Measurements from ENCODE around the gene ZNF573. TPM values are rescaled to one million over a fixed set of nuclear protein-coding genes. Genes with fewer than 3 reads are reported as not detected.
"Not testable (repeated sequence)": the region's sequence is repeated elsewhere in the genome, so short reads cannot be mapped to it uniquely, and the experiment has no call there.

The ZNF573 gene
- total and polyA plus RNA-seq, 2 donors: 1.8 to 7.4 TPM

GRCh38 chr19:37778613-37779126 lies 716 bp downstream of the ZNF573 start:
- WGBS: 18% methylated on average over 7 of the region's 7 CpGs
- peak in 1 of 9 donors; percentile 61 for DNase-seq (ENCODE audit: low read depth in 6 of 9, low spot score in 9 of 9)

GRCh38 chr19:37770985-37771384 lies 8.4 kb downstream of the ZNF573 start:
- H3K27me3 ChIP-seq (ENCODE audit: control insufficient read depth in 2 of 2, insufficient read depth in 1 of 2, low read length in 1 of 2): no peaks in the 10 kb centered on the region
- H3K4me1 ChIP-seq (ENCODE audit: control insufficient read depth in 2 of 2, insufficient read depth in 2 of 2, low read length in 2 of 2): no peaks in the 10 kb centered on the region
- no peak for DNase-seq (ENCODE audit: low read depth in 6 of 9, low spot score in 9 of 9)
- no peak overlapping the region for H3K27ac ChIP-seq (ENCODE audit: low read depth in 1 of 2, low read length in 1 of 2)
- no peak overlapping the region for H3K4me3 ChIP-seq (ENCODE audit: low read length in 2 of 2)
- H3K36me3 ChIP-seq (ENCODE audit: control insufficient read depth in 2 of 2, insufficient read depth in 2 of 2, low read length in 1 of 2): peaks cover 3 to 16% of the 10 kb centered on the region in 2 donors
- no peaks in the 10 kb centered on the region for H3K9me3 ChIP-seq (ENCODE audit: control insufficient read depth in 2 of 2, insufficient read depth in 1 of 2, low read length in 1 of 2)
- WGBS: 95% methylated on average over 1 of the region's 1 CpG

More at GRCh38 chr19:37778613-37779126, 716 bp downstream of the ZNF573 start:
- Histone ChIP-seq H3K4me1 (ENCODE audit: control insufficient read depth in 2 of 2, insufficient read depth in 2 of 2, low read length in 2 of 2) (peaks cover 0 to 3% of the 10 kb centered on the region in 2 donors), H3K9me3 (ENCODE audit: control insufficient read depth in 2 of 2, insufficient read depth in 1 of 2, low read length in 1 of 2) (peaks cover 0 to 1% of the 10 kb centered on the region in 2 donors), H3K36me3 (ENCODE audit: control insufficient read depth in 2 of 2, insufficient read depth in 2 of 2, low read length in 1 of 2) (no peaks in the 10 kb centered on the region), H3K4me3 (ENCODE audit: low read length in 2 of 2) (peak overlapping the region; percentile 71 to 82), H3K27me3 (ENCODE audit: control insufficient read depth in 2 of 2, insufficient read depth in 1 of 2, low read length in 1 of 2) (no peaks in the 10 kb centered on the region), H3K27ac (ENCODE audit: low read depth in 1 of 2, low read length in 1 of 2) (peak overlapping the region; percentile 90 to 94)

- H3K9me3 ChIP-seq (ENCODE audit: control insufficient read depth in 2 of 2, insufficient read depth in 1 of 2, low read length in 1 of 2): no peaks in the 10 kb centered on the region
- peaks cover 0 to 11% of the 10 kb centered on the region in 2 donors for H3K36me3 ChIP-seq (ENCODE audit: control insufficient read depth in 2 of 2, insufficient read depth in 2 of 2, low read length in 1 of 2)
Measured at GRCh38 chr19:37763488-37763887, 15.9 kb downstream of the ZNF573 start.

GRCh38 chr19:37757683-37758082 lies 21.7 kb downstream of the ZNF573 start:
- H3K4me1 ChIP-seq (ENCODE audit: control insufficient read depth in 2 of 2, insufficient read depth in 2 of 2, low read length in 2 of 2); DNase-seq (ENCODE audit: low read depth in 6 of 9, low spot score in 9 of 9); H3K9me3 ChIP-seq (ENCODE audit: control insufficient read depth in 2 of 2, insufficient read depth in 1 of 2, low read length in 1 of 2); H3K4me3 ChIP-seq (ENCODE audit: low read length in 2 of 2); H3K36me3 ChIP-seq (ENCODE audit: control insufficient read depth in 2 of 2, insufficient read depth in 2 of 2, low read length in 1 of 2); H3K27me3 ChIP-seq (ENCODE audit: control insufficient read depth in 2 of 2, insufficient read depth in 1 of 2, low read length in 1 of 2); H3K27ac ChIP-seq (ENCODE audit: low read depth in 1 of 2, low read length in 1 of 2): not testable (repeated sequence)
- WGBS: 92% methylated on average over 4 of the region's 4 CpGs

More at GRCh38 chr19:37763488-37763887, 15.9 kb downstream of the ZNF573 start:
- Histone ChIP-seq H3K4me1 (ENCODE audit: control insufficient read depth in 2 of 2, insufficient read depth in 2 of 2, low read length in 2 of 2) (no peaks in the 10 kb centered on the region), H3K4me3 (ENCODE audit: low read length in 2 of 2) (no peak overlapping the region), H3K27ac (ENCODE audit: low read depth in 1 of 2, low read length in 1 of 2) (no peak overlapping the region), H3K27me3 (ENCODE audit: control insufficient read depth in 2 of 2, insufficient read depth in 1 of 2, low read length in 1 of 2) (no peaks in the 10 kb centered on the region)
- DNase-seq (ENCODE audit: low read depth in 6 of 9, low spot score in 9 of 9): no peak
- 98% methylated on average over 1 of the region's 1 CpG for WGBS

GRCh38 chr19:37738371-37738770 lies 41.0 kb downstream of the ZNF573 start:
- Histone ChIP-seq H3K9me3 (ENCODE audit: control insufficient read depth in 2 of 2, insufficient read depth in 1 of 2, low read length in 1 of 2) (peaks cover 6 to 13% of the 10 kb centered on the region in 2 donors), H3K27ac (ENCODE audit: low read depth in 1 of 2, low read length in 1 of 2) (no peak overlapping the region), H3K27me3 (ENCODE audit: control insufficient read depth in 2 of 2, insufficient read depth in 1 of 2, low read length in 1 of 2) (no peaks in the 10 kb centered on the region), H3K36me3 (ENCODE audit: control insufficient read depth in 2 of 2, insufficient read depth in 2 of 2, low read length in 1 of 2) (peaks cover 4 to 7% of the 10 kb centered on the region in 2 donors), H3K4me1 (ENCODE audit: control insufficient read depth in 2 of 2, insufficient read depth in 2 of 2, low read length in 2 of 2) (no peaks in the 10 kb centered on the region), H3K4me3 (ENCODE audit: low read length in 2 of 2) (no peak overlapping the region)
- DNase-seq (ENCODE audit: low read depth in 6 of 9, low spot score in 9 of 9): no peak
- 79% methylated on average over 5 of the region's 5 CpGs for WGBS

- peak in 1 of 9 donors; percentile 19 for DNase-seq (ENCODE audit: low read depth in 6 of 9, low spot score in 9 of 9)
- no peaks in the 10 kb centered on the region for H3K4me1 ChIP-seq (ENCODE audit: control insufficient read depth in 2 of 2, insufficient read depth in 2 of 2, low read length in 2 of 2)
- no peaks in the 10 kb centered on the region for H3K27me3 ChIP-seq (ENCODE audit: control insufficient read depth in 2 of 2, insufficient read depth in 1 of 2, low read length in 1 of 2)
- WGBS: 96% methylated on average over 2 of the region's 2 CpGs
- no peaks in the 10 kb centered on the region for H3K9me3 ChIP-seq (ENCODE audit: control insufficient read depth in 2 of 2, insufficient read depth in 1 of 2, low read length in 1 of 2)
- peak overlapping the region in 1 of 2 donors; percentile 12 for H3K27ac ChIP-seq (ENCODE audit: low read depth in 1 of 2, low read length in 1 of 2)
- no peaks in the 10 kb centered on the region for H3K36me3 ChIP-seq (ENCODE audit: control insufficient read depth in 2 of 2, insufficient read depth in 2 of 2, low read length in 1 of 2)
- H3K4me3 ChIP-seq (ENCODE audit: low read length in 2 of 2): no peak overlapping the region
Measured at GRCh38 chr19:37725181-37725580, 54.2 kb downstream of the ZNF573 start.

- H3K27me3 ChIP-seq (ENCODE audit: control insufficient read depth in 2 of 2, insufficient read depth in 1 of 2, low read length in 1 of 2): no peaks in the 10 kb centered on the region
- no peak overlapping the region for H3K27ac ChIP-seq (ENCODE audit: low read depth in 1 of 2, low read length in 1 of 2)
- peaks cover 0 to 3% of the 10 kb centered on the region in 2 donors for H3K4me1 ChIP-seq (ENCODE audit: control insufficient read depth in 2 of 2, insufficient read depth in 2 of 2, low read length in 2 of 2)
- no peaks in the 10 kb centered on the region for H3K36me3 ChIP-seq (ENCODE audit: control insufficient read depth in 2 of 2, insufficient read depth in 2 of 2, low read length in 1 of 2)
- H3K9me3 ChIP-seq (ENCODE audit: control insufficient read depth in 2 of 2, insufficient read depth in 1 of 2, low read length in 1 of 2): no peaks in the 10 kb centered on the region
- no peak for DNase-seq (ENCODE audit: low read depth in 6 of 9, low spot score in 9 of 9)
- WGBS: 10% methylated on average over 8 of the region's 8 CpGs
- peak overlapping the region; percentile 69 to 93 for H3K4me3 ChIP-seq (ENCODE audit: low read length in 2 of 2)
Measured at GRCh38 chr19:37719927-37720265, 59.5 kb downstream of the ZNF573 start.

- H3K27ac ChIP-seq (ENCODE audit: low read depth in 1 of 2, low read length in 1 of 2): peak within 1 kb of the TSS; percentile 41 to 82
- H3K9me3 ChIP-seq (ENCODE audit: control insufficient read depth in 2 of 2, insufficient read depth in 1 of 2, low read length in 1 of 2): no peaks in the 10 kb centered on the region
- DNase-seq (ENCODE audit: low read depth in 6 of 9, low spot score in 9 of 9): peak; percentile 54 to 88 (median 69)
- no peaks in the 10 kb centered on the region for H3K36me3 ChIP-seq (ENCODE audit: control insufficient read depth in 2 of 2, insufficient read depth in 2 of 2, low read length in 1 of 2)
- WGBS: under 1% methylated on average over 54 of the region's 54 CpGs
- peaks cover 0 to 3% of the 10 kb centered on the region in 2 donors for H3K4me1 ChIP-seq (ENCODE audit: control insufficient read depth in 2 of 2, insufficient read depth in 2 of 2, low read length in 2 of 2)
- H3K27me3 ChIP-seq (ENCODE audit: control insufficient read depth in 2 of 2, insufficient read depth in 1 of 2, low read length in 1 of 2): no peaks in the 10 kb centered on the region
- peak within 1 kb of the TSS; percentile 69 to 93 for H3K4me3 ChIP-seq (ENCODE audit: low read length in 2 of 2)
Measured at GRCh38 chr19:37719111-37719926, 60.1 kb downstream of the ZNF573 start, which contains the start of gene ZNF607. ZNF607 (minus strand) TSS chr19:37719761; CDS start chr19:37711618, 8,143 bp downstream.

- peak overlapping the region in 1 of 2 donors; percentile 69 for H3K4me3 ChIP-seq (ENCODE audit: low read length in 2 of 2)
- H3K27ac ChIP-seq (ENCODE audit: low read depth in 1 of 2, low read length in 1 of 2): no peak overlapping the region
- DNase-seq (ENCODE audit: low read depth in 6 of 9, low spot score in 9 of 9): no peak
- H3K36me3 ChIP-seq (ENCODE audit: control insufficient read depth in 2 of 2, insufficient read depth in 2 of 2, low read length in 1 of 2): no peaks in the 10 kb centered on the region
- no peaks in the 10 kb centered on the region for H3K9me3 ChIP-seq (ENCODE audit: control insufficient read depth in 2 of 2, insufficient read depth in 1 of 2, low read length in 1 of 2)
- WGBS: 91% methylated on average over 10 of the region's 10 CpGs
- H3K27me3 ChIP-seq (ENCODE audit: control insufficient read depth in 2 of 2, insufficient read depth in 1 of 2, low read length in 1 of 2): no peaks in the 10 kb centered on the region
- H3K4me1 ChIP-seq (ENCODE audit: control insufficient read depth in 2 of 2, insufficient read depth in 2 of 2, low read length in 2 of 2): peaks cover 0 to 3% of the 10 kb centered on the region in 2 donors
Measured at GRCh38 chr19:37718304-37718703, 61.1 kb downstream of the ZNF573 start.

Data from thymus (tissue), 11 donors.